Measurements from ENCODE around the gene TXNL1. TPM values are rescaled to one million over a fixed set of nuclear protein-coding genes. Genes with fewer than 3 reads are reported as not detected.

Gene TXNL1
- total RNA-seq, 2 experiments from 2014 or later, result 41.5 to 41.6 TPM

DNA sequence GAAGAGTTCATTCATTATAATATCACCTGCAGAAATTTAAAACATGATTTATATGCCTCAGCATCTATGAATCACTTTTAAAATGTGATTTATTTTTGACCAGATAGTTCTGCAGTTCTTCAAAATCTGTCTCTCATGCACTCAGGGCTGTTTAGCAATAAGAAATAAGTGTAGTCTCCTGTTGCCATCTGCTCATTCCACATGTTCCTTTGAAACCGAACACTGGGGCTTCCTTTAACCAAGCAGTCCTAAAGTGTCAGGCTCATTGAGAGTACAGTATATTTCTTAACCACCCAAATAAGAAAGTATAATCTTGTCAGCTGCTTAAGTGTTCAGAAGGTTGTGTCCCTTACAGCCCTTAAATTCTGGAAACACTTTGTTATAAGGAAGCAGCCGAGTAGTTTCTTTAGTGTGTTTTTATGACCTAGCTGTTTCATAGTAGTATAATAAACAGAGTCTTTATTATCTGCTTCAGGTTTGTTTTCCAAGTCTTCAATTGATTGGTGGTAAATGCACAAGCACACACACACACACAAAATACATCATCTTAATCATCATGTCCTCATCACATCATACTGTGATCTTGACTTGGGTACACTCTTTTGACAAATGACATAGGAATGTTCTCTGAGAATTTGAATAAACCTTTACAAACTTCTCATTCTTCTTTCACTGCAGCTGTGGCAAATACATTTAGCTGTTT is 23.1 kb upstream of the TXNL1 start:
- no peak overlapping the region for H3K27ac ChIP-seq (ENCODE audit: low read depth in 1 of 2, low read length in 2 of 2)
- H3K27me3 Mint-ChIP-seq, result no peaks in the 10 kb centered on the region
- H3K4me1 Mint-ChIP-seq (ENCODE audit: low read depth), result peaks cover 57% of the 10 kb centered on the region
- H3K27ac Mint-ChIP-seq, result no peak overlapping the region
- DNase-seq, result no peak
- no peak overlapping the region for H3K4me3 ChIP-seq (ENCODE audit: low read length)
- intact Hi-C loops (cut with DNase I, micrococcal nuclease), result no loop called here
- H3K9me3 ChIP-seq (ENCODE audit: control insufficient read depth in 1 of 2, insufficient read depth in 1 of 2, low read length in 2 of 2), result no peaks in the 10 kb centered on the region
- no peaks in the 10 kb centered on the region for H3K36me3 ChIP-seq (ENCODE audit: insufficient read depth, low read length)
- no peak overlapping the region for H3K4me3 Mint-ChIP-seq
- H3K27me3 ChIP-seq (ENCODE audit: control insufficient read depth in 1 of 2, insufficient read depth in 2 of 2, low read length in 2 of 2), result no peaks in the 10 kb centered on the region
- POLR2A ChIA-PET, result no interaction called here
- TF ChIP-seq, protein P1, sequence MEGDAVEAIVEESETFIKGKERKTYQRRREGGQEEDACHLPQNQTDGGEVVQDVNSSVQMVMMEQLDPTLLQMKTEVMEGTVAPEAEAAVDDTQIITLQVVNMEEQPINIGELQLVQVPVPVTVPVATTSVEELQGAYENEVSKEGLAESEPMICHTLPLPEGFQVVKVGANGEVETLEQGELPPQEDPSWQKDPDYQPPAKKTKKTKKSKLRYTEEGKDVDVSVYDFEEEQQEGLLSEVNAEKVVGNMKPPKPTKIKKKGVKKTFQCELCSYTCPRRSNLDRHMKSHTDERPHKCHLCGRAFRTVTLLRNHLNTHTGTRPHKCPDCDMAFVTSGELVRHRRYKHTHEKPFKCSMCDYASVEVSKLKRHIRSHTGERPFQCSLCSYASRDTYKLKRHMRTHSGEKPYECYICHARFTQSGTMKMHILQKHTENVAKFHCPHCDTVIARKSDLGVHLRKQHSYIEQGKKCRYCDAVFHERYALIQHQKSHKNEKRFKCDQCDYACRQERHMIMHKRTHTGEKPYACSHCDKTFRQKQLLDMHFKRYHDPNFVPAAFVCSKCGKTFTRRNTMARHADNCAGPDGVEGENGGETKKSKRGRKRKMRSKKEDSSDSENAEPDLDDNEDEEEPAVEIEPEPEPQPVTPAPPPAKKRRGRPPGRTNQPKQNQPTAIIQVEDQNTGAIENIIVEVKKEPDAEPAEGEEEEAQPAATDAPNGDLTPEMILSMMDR (IDR thresholded peaks at IDR 0.05), result no peak
- H3K4me1 ChIP-seq (ENCODE audit: insufficient read depth, low read length), result no peaks in the 10 kb centered on the region
- no peaks in the 10 kb centered on the region for H3K9me3 Mint-ChIP-seq
- H3K36me3 Mint-ChIP-seq (ENCODE audit: low read depth), result peaks cover 19% of the 10 kb centered on the region
- CTCF ChIA-PET, result no interaction called here
- ATAC-seq (ENCODE audit: poor library complexity), result no peak

DNA sequence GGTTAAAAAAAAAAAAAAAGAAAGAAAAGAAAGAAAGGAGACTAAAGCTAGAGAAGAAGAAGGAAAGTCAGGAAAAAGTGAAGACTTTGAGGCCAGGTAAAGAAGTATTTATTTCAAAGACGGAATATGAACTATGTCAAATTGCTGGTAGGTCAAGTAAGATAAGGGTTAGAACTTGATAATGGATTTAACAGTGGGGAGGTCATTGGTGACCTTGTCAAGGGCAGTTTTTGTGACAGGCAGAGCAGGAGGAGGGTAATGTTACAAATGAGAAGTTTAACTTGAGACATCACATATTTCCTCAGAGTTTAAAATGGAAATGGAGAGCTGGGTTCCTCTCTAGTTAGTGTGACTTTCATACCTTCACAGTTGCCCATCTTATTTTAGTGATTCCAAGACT is 22.3 kb upstream of the TXNL1 start:
- Histone ChIP-seq H3K4me3 (ENCODE audit: low read length) (no peak overlapping the region), H3K4me1 (ENCODE audit: insufficient read depth, low read length) (no peaks in the 10 kb centered on the region), H3K27ac (ENCODE audit: low read depth in 1 of 2, low read length in 2 of 2) (no peak overlapping the region), H3K36me3 (ENCODE audit: insufficient read depth, low read length) (no peaks in the 10 kb centered on the region), H3K27me3 (ENCODE audit: control insufficient read depth in 1 of 2, insufficient read depth in 2 of 2, low read length in 2 of 2) (no peaks in the 10 kb centered on the region), H3K9me3 (ENCODE audit: control insufficient read depth in 1 of 2, insufficient read depth in 1 of 2, low read length in 2 of 2) (no peaks in the 10 kb centered on the region)
- intact Hi-C loops (cut with DNase I, micrococcal nuclease), result no loop called here
- DNase-seq (no peak), ATAC-seq (ENCODE audit: poor library complexity) (no peak)
- Mint-ChIP-seq H3K36me3 (ENCODE audit: low read depth) (peaks cover 19% of the 10 kb centered on the region), H3K27me3 (no peaks in the 10 kb centered on the region), H3K9me3 (no peaks in the 10 kb centered on the region), H3K4me3 (no peak overlapping the region), H3K27ac (no peak overlapping the region), H3K4me1 (ENCODE audit: low read depth) (peaks cover 59% of the 10 kb centered on the region)
- TF ChIP-seq, protein P1 (IDR thresholded peaks at IDR 0.05), result no peak
- ChIA-PET CTCF (no interaction called here), POLR2A (no interaction called here)

GRCh38 chr18:56659111-56659510 is 20.7 kb upstream of the TXNL1 start:
- ChIA-PET POLR2A (no interaction called here), CTCF (no interaction called here)
- Mint-ChIP-seq H3K9me3 (no peaks in the 10 kb centered on the region), H3K4me1 (ENCODE audit: low read depth) (peaks cover 66% of the 10 kb centered on the region), H3K36me3 (ENCODE audit: low read depth) (peaks cover 19% of the 10 kb centered on the region), H3K27ac (no peak overlapping the region), H3K4me3 (no peak overlapping the region), H3K27me3 (no peaks in the 10 kb centered on the region)
- H3K4me1 ChIP-seq (ENCODE audit: insufficient read depth, low read length), result peaks cover 6% of the 10 kb centered on the region
- DNase-seq (no peak), ATAC-seq (ENCODE audit: poor library complexity) (no peak)
- intact Hi-C loops (cut with DNase I, micrococcal nuclease), result no loop called here
- peaks cover 0 to 2% of the 10 kb centered on the region in 2 experiments for H3K9me3 ChIP-seq (ENCODE audit: control insufficient read depth in 1 of 2, insufficient read depth in 1 of 2, low read length in 2 of 2)
- no peaks in the 10 kb centered on the region for H3K36me3 ChIP-seq (ENCODE audit: insufficient read depth, low read length)
- no peak overlapping the region for H3K4me3 ChIP-seq (ENCODE audit: low read length)
- TF ChIP-seq, protein P1 (IDR thresholded peaks at IDR 0.05), result no peak
- H3K27ac ChIP-seq (ENCODE audit: low read depth in 1 of 2, low read length in 2 of 2), result no peak overlapping the region
- no peaks in the 10 kb centered on the region for H3K27me3 ChIP-seq (ENCODE audit: control insufficient read depth in 1 of 2, insufficient read depth in 2 of 2, low read length in 2 of 2)

All from CD4-positive, alpha-beta T cell (primary cell).